GM12865 (cell line): ENCODE results near the gene AZIN2.

Experiments
- DNase-seq: peaks from one replicate; pipeline ENCODE4 v3.0.0; 2010; ENCODE audit warnings: low read depth
- H3K4me3 ChIP-seq: 2 replicates; pipeline ENCODE4 v1.5.1; 2011; ENCODE audit warnings: mild to moderate bottlenecking, low read depth, low read length, control low read depth
- TF ChIP-seq, protein P1 (sequence below): IDR thresholded peaks from 2 replicates; pipeline ENCODE4 v1.5.1; 2011; ENCODE audit warnings: low read length, control low read depth, low read depth, inconsistent platforms; ENCODE audit not compliant: insufficient read depth; ENCODE audit errors: missing control alignments

The AZIN2 gene

DNA sequence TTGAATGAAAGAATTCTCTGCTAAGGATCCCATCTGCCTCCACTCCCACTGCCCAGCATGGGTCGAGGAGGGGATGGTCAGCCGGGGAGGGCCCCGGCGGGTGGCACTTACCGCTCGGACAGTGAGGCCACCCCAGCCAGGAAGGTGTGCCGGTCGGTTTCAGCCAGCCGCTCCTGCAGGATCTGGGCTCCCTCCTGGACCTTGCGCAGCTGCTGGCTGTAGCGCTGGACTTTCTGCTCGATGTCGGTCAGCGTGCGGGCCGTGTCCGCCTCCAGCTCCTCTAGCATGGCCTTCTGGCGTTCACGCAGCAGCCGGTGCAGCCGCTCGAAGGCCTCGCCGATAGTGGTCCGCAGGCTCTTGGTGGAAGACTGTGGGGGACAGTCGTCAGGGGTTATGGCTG, 78.6 kb downstream of the AZIN2 start:
- no peak overlapping the region for H3K4me3 ChIP-seq
- TF ChIP-seq, protein P1, sequence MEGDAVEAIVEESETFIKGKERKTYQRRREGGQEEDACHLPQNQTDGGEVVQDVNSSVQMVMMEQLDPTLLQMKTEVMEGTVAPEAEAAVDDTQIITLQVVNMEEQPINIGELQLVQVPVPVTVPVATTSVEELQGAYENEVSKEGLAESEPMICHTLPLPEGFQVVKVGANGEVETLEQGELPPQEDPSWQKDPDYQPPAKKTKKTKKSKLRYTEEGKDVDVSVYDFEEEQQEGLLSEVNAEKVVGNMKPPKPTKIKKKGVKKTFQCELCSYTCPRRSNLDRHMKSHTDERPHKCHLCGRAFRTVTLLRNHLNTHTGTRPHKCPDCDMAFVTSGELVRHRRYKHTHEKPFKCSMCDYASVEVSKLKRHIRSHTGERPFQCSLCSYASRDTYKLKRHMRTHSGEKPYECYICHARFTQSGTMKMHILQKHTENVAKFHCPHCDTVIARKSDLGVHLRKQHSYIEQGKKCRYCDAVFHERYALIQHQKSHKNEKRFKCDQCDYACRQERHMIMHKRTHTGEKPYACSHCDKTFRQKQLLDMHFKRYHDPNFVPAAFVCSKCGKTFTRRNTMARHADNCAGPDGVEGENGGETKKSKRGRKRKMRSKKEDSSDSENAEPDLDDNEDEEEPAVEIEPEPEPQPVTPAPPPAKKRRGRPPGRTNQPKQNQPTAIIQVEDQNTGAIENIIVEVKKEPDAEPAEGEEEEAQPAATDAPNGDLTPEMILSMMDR, result no peak
- no peak for DNase-seq

DNA sequence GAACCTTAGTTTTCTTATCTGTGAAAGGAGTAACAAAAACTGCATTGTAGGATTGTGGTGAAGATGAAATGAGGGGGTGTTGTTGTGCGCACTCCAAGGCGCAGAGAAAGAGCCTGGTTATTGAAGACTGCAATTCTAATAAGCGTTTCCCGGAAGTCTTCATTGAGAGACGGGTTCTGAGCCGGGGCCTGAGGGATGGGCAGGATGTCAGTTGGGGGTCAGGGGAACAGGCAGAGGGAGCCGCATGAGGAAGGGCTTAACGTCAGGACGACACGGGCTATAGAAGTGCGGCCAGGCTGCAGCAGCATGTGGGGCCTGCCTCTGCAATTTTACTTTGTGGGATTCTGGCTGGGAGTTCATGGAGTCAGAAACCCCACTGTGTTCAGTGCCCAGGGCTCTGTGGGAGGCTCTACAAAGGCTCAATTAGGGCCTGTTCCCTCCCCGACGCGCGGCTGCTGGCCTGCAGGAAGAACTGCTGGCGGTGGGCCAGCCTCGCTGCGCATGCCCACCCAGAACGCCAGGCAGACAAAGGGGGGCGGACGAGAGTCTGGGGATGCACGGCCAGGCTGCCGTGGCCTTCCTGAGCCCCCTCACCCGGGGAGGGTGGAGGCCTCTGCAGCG, 80.2 kb downstream of the AZIN2 start:
- H3K4me3 ChIP-seq, result no peak overlapping the region
- TF ChIP-seq, protein P1, result no peak
- no peak for DNase-seq

DNA sequence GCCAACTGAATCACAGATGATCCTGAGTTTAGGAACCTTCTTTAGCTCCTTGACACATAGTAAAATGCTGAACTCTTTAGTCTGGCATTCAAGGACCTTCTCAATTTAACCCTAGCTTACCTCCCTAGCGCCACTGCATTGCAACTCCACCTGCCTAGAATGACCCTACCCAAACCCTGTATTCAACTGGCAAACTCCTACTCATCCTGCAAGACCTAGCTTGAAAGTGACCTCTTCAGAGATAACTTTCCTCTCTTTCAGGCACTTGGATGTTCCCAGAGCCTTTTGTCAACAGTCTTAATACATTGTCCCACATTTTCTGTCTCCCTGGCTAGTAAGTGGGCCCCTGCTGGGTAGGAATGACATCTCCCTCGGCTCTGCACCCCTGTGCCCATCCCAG, 81.2 kb downstream of the AZIN2 start:
- no peak overlapping the region for H3K4me3 ChIP-seq
- TF ChIP-seq, protein P1, result no peak
- no peak for DNase-seq

DNA sequence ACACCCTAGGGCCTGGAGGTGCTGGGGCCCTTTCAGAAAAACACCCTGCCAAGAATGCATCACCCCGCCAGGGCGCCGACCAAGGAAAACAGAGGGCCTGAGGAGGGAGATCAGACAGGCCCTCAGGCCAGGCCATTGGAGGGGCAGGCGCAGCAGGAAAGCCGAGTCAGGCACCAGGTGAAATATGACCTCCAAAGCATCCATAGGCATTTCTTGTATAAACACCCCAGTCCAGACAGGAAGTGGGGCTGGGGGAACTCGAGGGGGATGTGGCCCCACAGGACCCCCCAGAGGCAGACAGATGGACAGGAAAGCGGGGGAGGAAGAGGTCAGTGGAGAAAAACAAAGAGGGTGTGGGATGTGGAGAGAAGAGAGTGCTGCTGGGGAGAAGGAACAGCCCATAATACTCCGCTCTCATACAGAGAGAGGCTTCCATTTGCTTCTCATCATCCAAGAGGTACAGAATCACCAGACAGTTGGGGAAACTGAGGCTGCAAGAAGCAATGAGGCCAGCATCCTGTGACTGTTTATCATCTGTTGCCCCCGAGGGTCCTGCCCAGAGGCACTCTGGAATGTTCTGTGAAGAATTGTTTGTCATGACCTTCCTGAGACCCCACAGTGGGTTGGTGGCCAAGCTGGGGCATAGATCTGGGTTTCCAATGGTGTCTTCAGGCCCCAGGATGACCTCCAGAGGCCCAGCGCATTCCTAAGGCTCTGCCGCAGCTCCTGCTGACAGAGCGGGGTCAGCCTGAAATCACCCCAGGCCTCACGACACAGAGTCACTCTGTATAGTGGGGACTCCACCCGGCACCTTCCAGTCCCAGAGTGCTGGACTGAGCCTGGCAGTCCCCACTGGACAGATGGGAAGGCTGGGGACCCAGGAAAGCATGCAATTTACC, 82.9 kb downstream of the AZIN2 start:
- TF ChIP-seq, protein P1, result no peak
- no peak for DNase-seq
- H3K4me3 ChIP-seq, result no peak overlapping the region

DNA sequence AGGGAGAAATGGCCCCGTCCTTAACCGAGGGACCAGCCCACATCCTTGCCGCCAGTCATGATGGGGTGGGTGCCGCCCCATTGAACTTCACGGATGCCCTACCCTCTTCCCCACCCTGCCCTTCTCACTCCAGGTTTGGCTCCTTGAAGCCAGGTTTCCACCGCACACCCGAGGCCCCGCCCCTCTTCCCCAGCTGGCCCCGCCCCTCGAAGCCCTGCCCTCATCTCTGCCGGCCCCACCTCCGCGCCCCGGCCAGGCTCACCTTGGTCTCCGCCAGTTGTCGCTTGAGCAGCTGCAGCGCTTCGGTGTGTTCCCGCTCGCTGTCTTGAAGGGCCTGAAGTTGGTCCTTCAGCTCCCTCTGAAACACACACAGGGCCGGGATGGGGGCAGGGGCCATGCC, 84.3 kb downstream of the AZIN2 start:
- no peak overlapping the region for H3K4me3 ChIP-seq
- TF ChIP-seq, protein P1, result no peak
- no peak for DNase-seq

DNA sequence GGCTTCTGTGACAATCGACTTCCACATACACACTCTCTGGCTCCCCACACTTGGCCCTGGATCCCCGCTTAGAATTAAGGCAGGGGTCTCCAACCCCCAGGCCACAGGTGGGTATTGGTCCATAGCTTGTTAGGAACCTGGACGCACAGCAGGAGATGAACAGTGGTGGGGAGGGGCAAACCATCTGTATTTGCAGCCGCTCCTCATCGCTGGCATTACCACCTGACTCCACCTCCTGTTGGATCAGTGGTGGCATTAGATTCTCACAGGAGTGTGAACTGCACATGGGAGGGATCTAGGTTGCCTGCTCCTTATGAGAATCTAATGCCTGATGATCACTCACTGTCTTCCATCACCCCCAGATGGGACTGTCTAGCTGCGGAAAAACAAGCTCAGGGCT, 84.9 kb downstream of the AZIN2 start:
- DNase-seq, result no peak
- H3K4me3 ChIP-seq, result no peak overlapping the region
- TF ChIP-seq, protein P1, result no peak
